ENCODE data around the gene CALCOCO2. TPM values are rescaled to one million over a fixed set of nuclear protein-coding genes. Genes with fewer than 3 reads are reported as not detected.
"Not testable (repeated sequence)": the region's sequence is repeated elsewhere in the genome, so short reads cannot be mapped to it uniquely, and the experiment has no call there.

CALCOCO2 gene
- total RNA-seq, 2 experiments from 2014 or later: 15.3 to 64.5 TPM

DNA sequence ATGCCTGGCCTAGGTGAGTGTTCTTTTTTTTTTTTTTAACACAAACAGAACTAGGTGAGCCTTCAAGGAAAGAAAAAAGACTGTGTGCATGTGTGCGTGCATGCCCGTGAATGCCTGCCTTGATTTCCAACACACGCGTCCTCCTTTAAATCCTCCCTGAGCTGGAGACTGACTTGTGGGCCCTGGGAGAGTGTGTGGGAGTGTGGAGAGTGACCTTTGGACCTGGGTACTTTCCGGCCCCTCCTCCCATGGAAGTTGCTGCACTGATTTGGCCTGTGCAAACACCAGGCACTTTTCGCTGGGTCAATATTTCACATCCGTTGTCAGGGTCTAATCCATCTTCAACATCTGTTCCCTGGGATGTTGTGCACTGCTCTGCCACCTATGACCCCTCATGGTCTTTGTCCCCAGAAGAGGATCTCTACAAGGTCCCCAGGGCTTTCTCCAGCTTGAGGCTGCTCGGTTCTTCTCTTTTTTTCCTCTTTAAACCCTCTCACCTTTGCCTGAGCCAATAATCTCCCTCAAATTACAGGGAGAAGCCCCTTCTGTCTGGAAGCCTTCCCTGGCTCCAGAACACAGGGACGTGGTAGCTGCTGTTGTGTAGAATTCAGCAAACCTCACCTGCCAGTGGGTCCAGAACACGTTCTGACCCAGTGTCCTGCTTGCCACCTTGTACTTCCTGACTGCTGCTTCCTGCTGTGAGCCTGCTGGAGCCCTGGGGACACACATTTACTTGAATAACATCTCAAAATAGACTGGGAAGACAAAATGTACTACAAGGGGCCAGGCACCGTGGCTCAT is 40.9 kb downstream of the CALCOCO2 start:
- Histone ChIP-seq H3K9me3 (ENCODE audit: low read length) (no peaks in the 10 kb centered on the region), H2AFZ (ENCODE audit: low read length) (no peak overlapping the region), H3K4me2 (ENCODE audit: low read length) (no peak overlapping the region), H3K79me2 (ENCODE audit: insufficient read depth, low read depth, low read length) (no peaks in the 10 kb centered on the region), H4K20me1 (ENCODE audit: insufficient read depth, low read length) (no peaks in the 10 kb centered on the region), H3K4me3 (ENCODE audit: low read depth, low read length, poor library complexity, severe bottlenecking) (no peak overlapping the region), H3K9me2 (ENCODE audit: insufficient read depth, low read length) (no peaks in the 10 kb centered on the region), H3K27ac (ENCODE audit: low read depth, low read length, poor library complexity, severe bottlenecking) (no peak overlapping the region), H3K4me1 (ENCODE audit: insufficient read depth, low read length, poor library complexity, severe bottlenecking) (no peaks in the 10 kb centered on the region), H3K36me3 (ENCODE audit: insufficient read depth, low read length) (no peaks in the 10 kb centered on the region)
- DNase-seq (ENCODE audit: low spot score): no peak
- TF ChIP-seq CTCF (conservative IDR thresholded peaks at IDR 0.05; ENCODE audit: low read length): no peak
- no peak for TF ChIP-seq EZH2phosphoT487 (IDR thresholded peaks at IDR 0.05; ENCODE audit: borderline replicate concordance, low read depth, low read length)
- ChIA-PET CTCF (ENCODE audit: unreplicated experiment) (no interaction called here), POLR2A (no interaction called here)
- intact Hi-C loops (cut with micrococcal nuclease; ENCODE audit: unreplicated experiment): no loop called here
- no TSS peak for BruUV-seq (replicated peaks)

DNA sequence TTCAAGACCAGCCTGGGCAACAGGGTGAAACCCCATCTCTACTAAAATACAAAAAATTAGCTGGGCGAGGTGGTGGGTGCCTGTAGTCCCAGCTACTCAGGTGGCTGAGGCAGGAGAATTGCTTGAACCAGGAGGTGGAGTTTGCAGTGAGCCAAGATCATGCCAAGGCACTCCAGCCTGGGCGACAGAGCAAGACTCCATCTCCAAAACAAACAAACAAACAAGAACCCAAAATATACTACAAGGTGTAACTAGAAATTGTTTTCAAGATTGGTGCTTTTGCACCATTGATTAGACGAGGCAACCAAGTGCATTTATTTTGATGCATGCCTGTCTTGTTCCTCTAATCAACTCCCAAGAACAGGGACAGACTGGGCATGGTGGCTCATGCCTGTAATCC is 41.6 kb downstream of the CALCOCO2 start:
- BruUV-seq (replicated peaks); DNase-seq (ENCODE audit: low spot score): not testable (repeated sequence)

GRCh38 chr17:48873209-48873608 is 42.4 kb downstream of the CALCOCO2 start:
- H3K79me2 ChIP-seq (ENCODE audit: insufficient read depth, low read depth, low read length): no peaks in the 10 kb centered on the region
- H3K4me3 ChIP-seq (ENCODE audit: low read depth, low read length, poor library complexity, severe bottlenecking): no peak overlapping the region
- no peaks in the 10 kb centered on the region for H3K9me2 ChIP-seq (ENCODE audit: insufficient read depth, low read length)
- no peak overlapping the region for H3K27ac ChIP-seq (ENCODE audit: low read depth, low read length, poor library complexity, severe bottlenecking)
- no peak overlapping the region for H3K4me2 ChIP-seq (ENCODE audit: low read length)
- no peaks in the 10 kb centered on the region for H4K20me1 ChIP-seq (ENCODE audit: insufficient read depth, low read length)
- DNase-seq (ENCODE audit: low spot score): no peak
- H2AFZ ChIP-seq (ENCODE audit: low read length): no peak overlapping the region
- intact Hi-C loops (cut with micrococcal nuclease; ENCODE audit: unreplicated experiment): no loop called here
- no peaks in the 10 kb centered on the region for H3K36me3 ChIP-seq (ENCODE audit: insufficient read depth, low read length)
- no TSS peak for BruUV-seq (replicated peaks)
- no peak for TF ChIP-seq CTCF (conservative IDR thresholded peaks at IDR 0.05; ENCODE audit: low read length)
- no peak for TF ChIP-seq EZH2phosphoT487 (IDR thresholded peaks at IDR 0.05; ENCODE audit: borderline replicate concordance, low read depth, low read length)
- H3K4me1 ChIP-seq (ENCODE audit: insufficient read depth, low read length, poor library complexity, severe bottlenecking): no peaks in the 10 kb centered on the region
- ChIA-PET POLR2A (interaction anchor here (0.7 to 0.8 kb wide), 2 partner anchors 12 to 188 kb away, joined by 3 to 5 read pairs; no protein-coding TSS in a partner anchor), CTCF (ENCODE audit: unreplicated experiment) (interaction anchor here (1.3 kb wide), 1 partner anchor 11 kb away, joined by 4 read pairs; no protein-coding TSS in a partner anchor)
- no peaks in the 10 kb centered on the region for H3K9me3 ChIP-seq (ENCODE audit: low read length)

More for the DNA sequence above, 41.6 kb downstream of the CALCOCO2 start:
- H3K27ac ChIP-seq (ENCODE audit: low read depth, low read length, poor library complexity, severe bottlenecking); H3K4me3 ChIP-seq (ENCODE audit: low read depth, low read length, poor library complexity, severe bottlenecking); H2AFZ ChIP-seq (ENCODE audit: low read length); POLR2A ChIA-PET; intact Hi-C loops (cut with micrococcal nuclease; ENCODE audit: unreplicated experiment); H3K79me2 ChIP-seq (ENCODE audit: insufficient read depth, low read depth, low read length); H3K36me3 ChIP-seq (ENCODE audit: insufficient read depth, low read length); H3K9me3 ChIP-seq (ENCODE audit: low read length); H3K9me2 ChIP-seq (ENCODE audit: insufficient read depth, low read length); H4K20me1 ChIP-seq (ENCODE audit: insufficient read depth, low read length); H3K4me1 ChIP-seq (ENCODE audit: insufficient read depth, low read length, poor library complexity, severe bottlenecking); H3K4me2 ChIP-seq (ENCODE audit: low read length); CTCF ChIA-PET (ENCODE audit: unreplicated experiment): not testable (repeated sequence)

All from OCI-LY7 (cell line).